Prostate gland (tissue), 2 donors: ENCODE results near the gene SLFN12. TPM values are rescaled to one million over a fixed set of nuclear protein-coding genes. Genes with fewer than 3 reads are reported as not detected.
A peak's percentile ranks its signal among the peaks of the same experiment; 100 is the strongest.
"Not testable (repeated sequence)": the region's sequence is repeated elsewhere in the genome, so short reads cannot be mapped to it uniquely, and the experiment has no call there.

Experiments
- DNase-seq: peaks from one replicate; pipeline ENCODE4 v3.0.0-alpha.2; 2019; ENCODE audit warnings: low spot score
- H3K27ac ChIP-seq, 2 donors: fragments of 200-600 bp; sonication (generic); 2 replicates each; pipeline ENCODE4 v1.5.1; 2017 to 2019
- H3K27me3 ChIP-seq: fragments of 200-600 bp; sonication (generic); replicated peaks from 2 replicates; pipeline ENCODE4 v1.5.1; 2019; ENCODE audit not compliant: insufficient read depth
- H3K36me3 ChIP-seq, 2 donors: fragments of 200-600 bp; sonication (generic); 1 replicate in 1 of 2; 2 replicates in 1 of 2; pipeline versions ENCODE4 v1.5.1 to v1.8.1; 2017 to 2019
- H3K4me1 ChIP-seq: fragments of 200-600 bp; sonication (generic); replicated peaks from 2 replicates; pipeline ENCODE4 v1.5.1; 2019
- H3K4me3 ChIP-seq, 2 donors: fragments of 200-600 bp; sonication (generic); 2 replicates each; pipeline ENCODE4 v1.5.1; 2017 to 2019
- H3K9me3 ChIP-seq: fragments of 200-600 bp; sonication (generic); 2 replicates; pipeline ENCODE4 v1.5.1; 2017
- POLR2A ChIP-seq: fragments of 450-650 bp; IDR thresholded peaks from one replicate; pipeline ENCODE4 v1.6.1; 2016; ENCODE audit warnings: antibody characterized with exemption, mild to moderate bottlenecking
- POLR2AphosphoS5 ChIP-seq: sonication (generic); formaldehyde crosslinking; IDR thresholded peaks from one replicate; pipeline ENCODE4 v1.6.1; 2017; ENCODE audit warnings: antibody characterized with exemption
- WGBS: methylation state at CpG from one replicate; pipeline ENCODE4 v1.1.5; 2018; 5-methylcytosine and 5-hydroxymethylcytosine counted together
- intact Hi-C: fragments of 100-400 bp; cut with DNase I; formaldehyde crosslinking; loops from one replicate; pipeline ENCODE4 v1.14.2; 2022
- total RNA-seq, 2 donors: library from RNA; depleted of rRNA; stranded (reverse); fragments of >200 nt; gene quantifications; one replicate each; pipeline ENCODE4 v1.1.0, GENCODE V29; 2016
- TF ChIP-seq, protein P1 (sequence below), 4 experiments: fragments of 200-600 bp in 2 of 4; fragments of 450-650 bp in 2 of 4; sonication (generic) in 2 of 4; IDR thresholded peaks; 1 replicate in 3 of 4; 2 replicates in 1 of 4; pipeline ENCODE4 v1.5.1; 2016 to 2019; ENCODE audit warnings: antibody characterized with exemption in 4 of 4, mild to moderate bottlenecking in 2 of 4, moderate library complexity in 2 of 4

The SLFN12 gene
- total RNA-seq, 2 donors from 2014 or later: 4.9 to 5.2 TPM

DNA sequence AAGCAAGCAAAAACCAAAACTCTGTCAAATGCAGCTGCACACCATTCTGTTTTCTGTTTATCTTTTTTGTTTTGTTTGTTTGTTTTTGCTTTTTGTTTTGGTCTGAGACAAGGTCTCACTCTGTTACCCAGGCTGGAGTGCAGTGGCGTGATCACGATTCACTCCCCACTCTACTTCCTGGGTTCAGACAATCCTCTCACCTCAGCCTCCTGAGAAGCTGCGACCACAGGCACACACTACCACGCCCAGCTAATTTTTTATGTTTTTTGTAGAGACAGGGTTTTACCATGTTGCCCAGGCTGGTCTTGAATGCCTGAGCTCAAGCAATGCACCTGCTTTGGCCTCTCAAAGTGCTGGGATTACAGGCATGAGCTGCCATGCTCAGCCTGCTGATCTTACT lies 35.5 kb upstream of the SLFN12 start:
- Histone ChIP-seq H3K27me3 (no peaks in the 10 kb centered on the region), H3K4me3 (no peak overlapping the region), H3K9me3 (no peaks in the 10 kb centered on the region), H3K4me1 (no peaks in the 10 kb centered on the region), H3K36me3 (no peaks in the 10 kb centered on the region), H3K27ac (no peak overlapping the region)
- no peak for TF ChIP-seq POLR2A
- TF ChIP-seq, protein P1, sequence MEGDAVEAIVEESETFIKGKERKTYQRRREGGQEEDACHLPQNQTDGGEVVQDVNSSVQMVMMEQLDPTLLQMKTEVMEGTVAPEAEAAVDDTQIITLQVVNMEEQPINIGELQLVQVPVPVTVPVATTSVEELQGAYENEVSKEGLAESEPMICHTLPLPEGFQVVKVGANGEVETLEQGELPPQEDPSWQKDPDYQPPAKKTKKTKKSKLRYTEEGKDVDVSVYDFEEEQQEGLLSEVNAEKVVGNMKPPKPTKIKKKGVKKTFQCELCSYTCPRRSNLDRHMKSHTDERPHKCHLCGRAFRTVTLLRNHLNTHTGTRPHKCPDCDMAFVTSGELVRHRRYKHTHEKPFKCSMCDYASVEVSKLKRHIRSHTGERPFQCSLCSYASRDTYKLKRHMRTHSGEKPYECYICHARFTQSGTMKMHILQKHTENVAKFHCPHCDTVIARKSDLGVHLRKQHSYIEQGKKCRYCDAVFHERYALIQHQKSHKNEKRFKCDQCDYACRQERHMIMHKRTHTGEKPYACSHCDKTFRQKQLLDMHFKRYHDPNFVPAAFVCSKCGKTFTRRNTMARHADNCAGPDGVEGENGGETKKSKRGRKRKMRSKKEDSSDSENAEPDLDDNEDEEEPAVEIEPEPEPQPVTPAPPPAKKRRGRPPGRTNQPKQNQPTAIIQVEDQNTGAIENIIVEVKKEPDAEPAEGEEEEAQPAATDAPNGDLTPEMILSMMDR (IDR thresholded peaks at IDR 0.05): no peak
- no peak for TF ChIP-seq POLR2AphosphoS5
- DNase-seq: no peak
- intact Hi-C loops: no loop called here
- 69% methylated on average over 4 of the region's 4 CpGs for WGBS

DNA sequence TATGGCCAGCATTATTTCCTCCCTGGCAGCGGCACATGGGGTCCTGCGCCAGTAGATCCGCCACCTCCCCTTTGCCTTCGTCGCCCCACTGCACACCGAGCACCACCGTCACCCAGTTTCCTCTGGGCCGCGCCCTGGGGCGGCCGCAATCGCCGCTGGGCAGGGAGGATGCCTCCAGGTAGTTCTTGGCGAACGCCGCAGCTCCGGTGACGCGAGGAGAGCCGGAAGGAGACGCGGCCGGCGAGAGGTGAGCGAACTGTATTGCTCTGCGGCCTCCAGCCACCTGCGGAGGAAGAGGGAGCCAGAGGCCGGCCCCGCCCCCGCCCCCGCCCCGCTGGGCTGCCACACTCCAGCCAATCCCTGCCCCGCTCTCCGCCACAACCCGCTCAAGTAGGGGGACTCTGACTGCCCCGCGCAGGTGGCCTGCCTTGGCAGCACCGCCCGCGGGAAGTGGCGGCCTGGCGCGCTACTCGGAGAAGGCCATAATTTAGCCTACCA lies 28.1 kb upstream of the SLFN12 start:
- peak; percentile 39 for DNase-seq
- intact Hi-C loops: no loop called here
- Histone ChIP-seq H3K9me3 (no peaks in the 10 kb centered on the region), H3K27me3 (no peaks in the 10 kb centered on the region), H3K4me1 (no peaks in the 10 kb centered on the region), H3K36me3 (no peaks in the 10 kb centered on the region), H3K27ac (no peak overlapping the region), H3K4me3 (peak overlapping the region; percentile 15 to 22)
- 6% methylated on average over 35 of the region's 44 CpGs for WGBS
- no peak for TF ChIP-seq POLR2AphosphoS5
- TF ChIP-seq POLR2A: peak; percentile 31

DNA sequence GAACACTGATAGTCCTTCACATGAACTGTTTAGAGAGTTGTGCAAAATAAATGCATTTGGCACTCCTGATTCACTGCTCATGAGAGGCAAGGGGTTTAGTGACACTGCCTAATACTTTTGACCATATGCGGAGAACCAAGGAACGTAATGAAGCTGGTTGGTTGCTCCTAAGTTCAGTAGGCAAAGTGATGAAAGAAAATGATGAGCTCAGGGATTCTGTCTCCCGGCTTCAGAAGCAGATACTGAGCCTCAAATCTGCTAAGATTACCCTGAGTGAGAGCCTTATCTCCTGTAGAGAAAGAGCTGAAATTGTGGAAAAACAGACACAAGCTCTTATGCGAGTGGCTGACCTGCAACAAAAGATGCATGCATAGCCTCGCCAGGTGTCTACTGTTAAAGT lies 21.7 kb upstream of the SLFN12 start:
- H3K4me1 ChIP-seq, H3K27me3 ChIP-seq, DNase-seq, H3K9me3 ChIP-seq, H3K4me3 ChIP-seq, H3K36me3 ChIP-seq, H3K27ac ChIP-seq, intact Hi-C loops: not testable (repeated sequence)
- WGBS: 93% methylated on average over 5 of the region's 5 CpGs

DNA sequence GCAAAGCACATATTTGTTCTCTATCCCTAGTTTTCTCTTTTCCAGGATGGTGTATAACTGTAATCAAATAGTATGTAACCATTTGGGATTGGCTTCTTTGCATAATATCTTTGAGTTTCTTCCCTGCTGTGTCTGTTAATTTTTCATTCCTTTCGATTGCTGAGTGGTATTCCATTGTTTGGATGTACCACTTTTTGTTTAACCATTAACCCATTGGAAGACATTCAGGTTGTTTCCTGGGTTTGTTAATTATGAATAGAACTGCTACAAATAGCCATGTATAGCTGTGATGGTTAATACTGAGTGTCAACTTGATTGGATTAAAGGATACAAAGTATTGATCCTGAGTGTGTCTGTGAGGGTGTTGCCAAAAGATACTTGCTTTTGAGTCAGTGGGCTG lies 20.9 kb upstream of the SLFN12 start:
- TF ChIP-seq POLR2AphosphoS5: no peak
- TF ChIP-seq POLR2A: no peak
- TF ChIP-seq, protein P1 (IDR thresholded peaks at IDR 0.05): no peak
- no peak for DNase-seq
- H3K4me1 ChIP-seq: no peaks in the 10 kb centered on the region

DNA sequence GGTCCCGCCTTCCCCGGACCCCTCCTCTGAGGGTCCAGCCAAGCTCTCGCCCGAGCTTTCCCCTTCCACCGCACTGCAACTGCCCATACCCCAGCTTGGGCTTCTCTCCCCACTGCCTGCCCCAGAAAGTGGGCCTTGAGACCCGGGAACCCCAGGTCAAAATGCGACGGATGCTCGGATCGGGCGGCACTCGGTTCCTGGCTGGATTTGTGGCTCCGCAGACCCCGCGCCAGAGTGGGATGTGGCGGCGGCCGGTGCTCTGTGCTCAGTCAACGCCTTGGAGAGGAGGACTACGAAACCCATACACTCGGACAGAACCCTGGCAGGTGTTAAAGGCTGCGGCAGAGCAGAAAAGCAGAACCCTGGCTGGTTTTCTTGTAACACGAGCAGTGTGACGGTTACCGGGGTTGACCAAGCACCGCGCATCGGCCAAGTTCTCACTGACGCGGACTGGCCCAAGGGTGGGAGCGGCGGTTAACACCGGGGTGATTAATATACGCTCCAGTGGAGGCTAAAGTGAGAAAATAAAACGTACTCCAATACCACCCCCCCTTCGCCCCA lies 17.2 kb upstream of the SLFN12 start:
- Histone ChIP-seq H3K27ac (no peak overlapping the region), H3K9me3 (no peaks in the 10 kb centered on the region)
- no peak for DNase-seq

More for the DNA sequence above, 20.9 kb upstream of the SLFN12 start:
- H3K27me3 ChIP-seq: peaks cover 6% of the 10 kb centered on the region
- H3K36me3 ChIP-seq: no peaks in the 10 kb centered on the region
- no peak overlapping the region for H3K27ac ChIP-seq
- no peaks in the 10 kb centered on the region for H3K9me3 ChIP-seq
- 44% methylated on average over 1 of the region's 1 CpG for WGBS
- intact Hi-C loops: no loop called here
- no peak overlapping the region for H3K4me3 ChIP-seq

DNA sequence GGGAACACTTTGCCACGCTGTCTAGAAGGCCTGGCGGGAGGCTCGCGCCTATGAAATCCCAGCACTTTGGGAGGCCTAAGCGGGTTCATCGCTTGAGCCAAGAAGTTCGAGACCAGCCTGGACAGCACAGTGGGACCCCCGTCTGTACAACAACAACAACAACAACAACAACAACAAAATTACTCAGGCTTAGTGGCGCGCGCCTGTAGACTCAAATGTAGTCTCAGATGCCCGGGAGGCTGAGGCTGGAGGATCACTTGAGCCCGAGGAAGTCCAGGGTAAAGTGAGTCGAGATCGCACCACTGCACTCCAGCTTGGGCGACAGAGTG lies 16.6 kb upstream of the SLFN12 start:
- Histone ChIP-seq H3K4me3 (peak overlapping the region; percentile 35 to 38), H3K27ac (no peak overlapping the region), H3K27me3 (peaks cover 6% of the 10 kb centered on the region), H3K4me1 (no peaks in the 10 kb centered on the region), H3K9me3 (no peaks in the 10 kb centered on the region), H3K36me3 (no peaks in the 10 kb centered on the region)
- intact Hi-C loops: no loop called here
- DNase-seq: no peak
- TF ChIP-seq, protein P1 (IDR thresholded peaks at IDR 0.05): no peak
- TF ChIP-seq POLR2A (no peak), POLR2AphosphoS5 (no peak)
- 28% methylated on average over 16 of the region's 16 CpGs for WGBS

More for the DNA sequence above, 17.2 kb upstream of the SLFN12 start:
- H3K27me3 ChIP-seq: peaks cover 6% of the 10 kb centered on the region
- no peaks in the 10 kb centered on the region for H3K36me3 ChIP-seq
- intact Hi-C loops: no loop called here
- no peaks in the 10 kb centered on the region for H3K4me1 ChIP-seq
- no peak overlapping the region for H3K4me3 ChIP-seq
- TF ChIP-seq POLR2AphosphoS5 (no peak), POLR2A (no peak)
- TF ChIP-seq, protein P1 (IDR thresholded peaks at IDR 0.05): no peak
- WGBS: 10% methylated on average over 36 of the region's 36 CpGs
